GM18517 (cell line): ENCODE measurements around the gene FAM124B.

Source experiments
- ATAC-seq: cut with Tn5 transposase; IDR thresholded peaks from one replicate; pipeline ENCODE4 v1.9.1; 2021; ENCODE audit warnings: mild to moderate bottlenecking, moderate library complexity; ENCODE audit not compliant: unreplicated experiment

The FAM124B gene, protein sequence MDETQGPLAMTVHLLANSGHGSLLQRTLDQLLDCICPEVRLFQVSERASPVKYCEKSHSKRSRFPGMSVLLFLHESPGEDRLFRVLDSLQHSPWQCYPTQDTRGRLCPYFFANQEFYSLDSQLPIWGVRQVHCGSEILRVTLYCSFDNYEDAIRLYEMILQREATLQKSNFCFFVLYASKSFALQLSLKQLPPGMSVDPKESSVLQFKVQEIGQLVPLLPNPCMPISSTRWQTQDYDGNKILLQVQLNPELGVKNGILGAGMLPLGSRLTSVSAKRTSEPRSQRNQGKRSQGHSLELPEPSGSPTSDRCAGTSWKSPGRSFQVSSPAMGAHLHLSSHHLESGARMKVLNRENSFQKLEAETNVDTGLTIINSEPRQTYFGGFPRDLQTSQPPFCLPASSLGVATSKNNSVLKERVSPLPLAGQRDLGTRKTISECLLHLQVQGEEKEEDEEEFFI

GRCh38 chr2:224401641-224402342 is at the start of gene FAM124B:
Gene FAM124B, minus strand, starts transcription at chr2:224402107. Its CDS starts 339 bp downstream, at chr2:224401768.
- no peak for ATAC-seq

- ATAC-seq = peak; percentile 69
These were observed 47.6 kb upstream of the FAM124B start for GRCh38 chr2:224449212-224450147.

- no peak for ATAC-seq
These were observed 46.3 kb upstream of the FAM124B start for GRCh38 chr2:224448236-224448635.

- no peak for ATAC-seq
These were observed 42.9 kb upstream of the FAM124B start for GRCh38 chr2:224444783-224445182.

GRCh38 chr2:224444021-224444420 is 42.1 kb upstream of the FAM124B start:
- ATAC-seq = no peak

GRCh38 chr2:224442071-224442967 is 40.4 kb upstream of the FAM124B start:
- ATAC-seq = no peak

GRCh38 chr2:224440988-224441387 is 39.1 kb upstream of the FAM124B start:
- ATAC-seq = no peak

DNA sequence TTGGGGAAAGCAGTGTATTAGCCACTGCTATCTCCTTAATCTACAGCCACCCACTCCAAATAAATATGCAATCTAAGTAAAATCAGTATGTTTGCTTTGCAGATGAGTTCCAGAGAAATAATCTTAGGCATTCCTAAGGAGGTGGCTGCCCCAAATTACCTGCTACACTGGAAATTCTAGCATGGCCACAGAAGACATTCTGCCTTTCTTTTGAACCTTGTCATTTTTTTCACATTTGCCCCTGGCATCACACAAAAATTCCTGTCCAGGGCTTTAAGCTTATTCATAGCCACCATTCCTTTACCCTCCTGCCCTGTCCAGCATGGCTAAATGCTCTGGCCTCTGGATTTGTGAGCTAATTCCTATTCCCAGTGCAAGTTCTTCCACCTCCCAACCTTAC is 36.8 kb upstream of the FAM124B start:
- ATAC-seq = no peak

- ATAC-seq = no peak
These were observed 34.7 kb upstream of the FAM124B start for GRCh38 chr2:224436634-224437033.

DNA sequence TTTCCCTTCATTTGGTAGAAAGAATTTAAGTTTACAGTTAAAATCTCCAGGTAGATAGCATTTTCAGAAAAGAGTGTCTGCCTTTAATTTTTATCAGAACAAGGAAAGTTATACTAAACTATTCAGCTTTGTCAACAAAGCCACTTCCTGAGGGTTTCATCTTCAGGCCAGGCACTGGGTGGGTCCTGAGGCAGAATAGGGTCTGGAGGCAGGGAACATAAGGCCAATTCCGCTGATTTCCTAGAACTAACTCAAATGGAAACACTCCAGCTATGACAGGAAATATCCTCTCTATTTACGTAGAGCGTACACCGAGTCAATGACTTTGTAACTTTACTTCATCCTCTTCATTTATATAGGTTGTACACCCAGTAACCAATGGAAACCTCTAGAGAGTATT is 32.7 kb upstream of the FAM124B start:
- ATAC-seq = no peak

DNA sequence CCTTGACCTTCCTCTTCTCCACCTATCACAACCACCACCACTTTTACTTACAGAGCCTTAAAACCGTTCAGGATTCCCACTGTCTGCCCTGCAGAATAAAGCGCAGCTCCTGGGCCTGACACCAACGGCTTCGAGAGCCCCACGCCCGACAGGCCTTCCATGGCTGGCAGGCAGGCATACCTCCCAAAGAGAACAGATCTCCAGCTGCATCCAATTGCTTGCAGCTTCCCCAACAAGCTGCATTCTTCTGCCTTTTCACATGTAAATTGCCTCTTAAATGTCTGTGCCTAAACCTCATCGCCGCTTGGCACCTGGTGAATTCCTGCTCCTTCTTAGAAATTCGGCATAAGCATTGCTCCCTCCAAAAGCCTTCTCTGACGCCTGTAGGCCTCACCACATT is 31.5 kb upstream of the FAM124B start:
- no peak for ATAC-seq

DNA sequence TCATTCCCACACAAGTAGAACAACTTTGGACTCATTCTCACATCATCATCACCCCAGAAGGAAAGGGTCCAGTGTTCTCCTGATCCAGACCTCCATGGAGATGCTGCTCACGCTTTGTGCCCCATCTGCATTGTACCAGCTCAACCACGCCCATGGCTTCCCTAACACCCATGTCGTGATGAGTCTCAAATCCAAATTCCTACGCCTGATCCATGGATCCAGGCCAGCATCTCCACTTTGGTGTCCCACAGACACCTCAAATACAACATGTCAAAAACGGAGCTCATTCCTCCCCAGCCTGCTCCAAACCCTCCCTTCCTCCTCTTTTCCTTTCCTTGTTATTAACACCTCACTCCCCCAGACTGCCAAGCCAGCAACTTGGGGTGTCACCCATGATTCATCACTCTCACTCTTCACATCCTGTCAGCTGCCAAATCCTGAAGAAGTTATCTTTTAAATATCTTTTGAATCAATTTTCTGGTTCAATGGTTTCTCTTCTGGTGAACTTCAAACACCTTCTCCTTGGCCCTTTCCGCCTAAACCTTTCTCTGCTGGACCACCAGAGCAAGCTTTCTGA is 30.2 kb upstream of the FAM124B start:
- no peak for ATAC-seq

- no peak for ATAC-seq
These were observed 27.5 kb upstream of the FAM124B start for GRCh38 chr2:224429441-224429810.

DNA sequence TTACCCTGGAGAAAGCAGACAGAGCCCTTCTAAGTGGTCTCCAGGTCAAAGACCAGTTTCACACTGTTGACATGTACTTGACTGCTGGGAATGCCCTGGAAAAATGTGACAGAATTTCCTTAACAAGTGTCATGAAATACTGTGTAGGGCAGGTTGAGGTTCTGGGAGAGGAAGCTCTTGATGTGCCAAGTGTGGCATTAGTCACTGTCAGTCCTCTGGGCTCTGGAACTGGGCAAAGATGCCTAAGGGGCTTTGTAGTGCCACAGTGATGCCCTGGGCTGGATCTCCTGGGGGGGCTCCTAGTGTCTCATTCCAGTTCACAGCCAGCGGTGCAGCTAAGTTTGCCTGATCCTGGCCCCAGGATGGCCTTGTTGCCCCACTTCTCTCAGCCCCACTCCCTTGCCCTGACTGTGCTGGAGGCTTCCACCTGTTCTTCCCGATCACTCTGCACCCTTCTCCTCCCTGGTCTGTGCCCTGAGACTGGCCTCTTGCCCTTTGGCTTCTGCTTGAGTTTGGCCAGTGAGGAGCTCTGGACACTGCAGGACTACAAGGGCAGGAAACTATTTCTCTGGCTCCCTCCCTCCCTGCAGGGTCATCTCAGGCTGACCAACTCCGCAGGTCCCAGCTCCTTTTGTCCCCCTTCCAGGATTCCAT is 27.0 kb upstream of the FAM124B start:
- ATAC-seq = no peak

DNA sequence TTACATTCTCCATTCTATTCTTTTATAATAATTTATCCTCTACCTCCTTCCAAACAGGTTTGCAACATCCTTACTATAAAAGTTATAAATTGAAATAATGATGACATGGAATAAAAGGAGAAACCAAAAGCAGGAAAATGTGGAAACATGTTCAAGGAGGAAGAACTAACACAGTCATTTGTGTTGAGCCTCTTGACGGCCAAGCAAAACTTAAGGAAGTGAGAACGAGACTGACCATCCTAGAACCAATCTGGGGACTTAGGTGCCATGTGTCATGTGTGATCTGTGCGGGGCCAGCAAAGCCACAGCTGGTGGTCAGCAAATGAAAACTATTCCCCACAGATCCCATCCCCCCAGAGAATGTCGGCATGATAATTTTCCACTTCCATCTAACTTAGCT is 25.6 kb upstream of the FAM124B start:
- no peak for ATAC-seq

- no peak for ATAC-seq
These were observed 24.7 kb upstream of the FAM124B start for GRCh38 chr2:224426656-224427055.

GRCh38 chr2:224421065-224421464 is 19.2 kb upstream of the FAM124B start:
- no peak for ATAC-seq

DNA sequence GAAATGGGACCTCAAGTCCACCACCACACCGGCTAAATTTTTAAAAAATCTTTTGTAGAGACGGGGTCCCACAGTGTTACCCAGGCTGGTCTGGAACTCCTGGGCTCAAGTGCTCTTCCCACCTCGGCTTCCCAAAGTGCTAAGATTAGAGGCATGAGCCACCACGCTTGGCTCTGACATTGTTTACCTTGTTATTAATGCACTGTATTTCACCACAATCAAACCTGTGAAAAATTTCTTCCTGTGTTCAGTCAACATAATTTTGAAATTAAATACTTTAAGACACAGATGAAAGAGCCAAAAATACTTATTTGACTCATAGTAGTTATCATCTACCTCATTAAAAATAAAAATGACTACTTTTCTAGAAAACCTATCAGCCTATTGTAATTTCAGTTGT is 16.0 kb upstream of the FAM124B start:
- no peak for ATAC-seq

DNA sequence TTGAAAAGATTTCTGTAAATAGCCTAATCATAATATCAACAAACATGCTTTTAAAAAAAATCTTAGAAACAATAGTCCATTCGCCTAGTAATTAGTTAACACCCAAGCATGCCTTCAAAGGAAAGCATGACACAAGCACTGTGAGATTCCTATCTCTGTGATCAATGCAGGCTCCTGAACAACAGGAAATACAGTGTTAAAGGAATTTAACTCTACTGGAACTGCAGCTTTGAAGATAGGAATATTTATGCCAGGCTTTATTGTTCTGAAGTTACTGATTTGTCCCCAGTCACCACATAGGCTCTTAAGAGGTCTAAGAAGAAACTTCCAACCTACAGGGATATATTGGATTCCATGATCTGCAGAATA is 15.4 kb upstream of the FAM124B start:
- ATAC-seq = no peak
